Osteocyte (in vitro differentiated cells): ENCODE data around the gene EPHB1. TPM values are rescaled to one million over a fixed set of nuclear protein-coding genes. Genes with fewer than 3 reads are reported as not detected.

Experiments used
- DNase-seq: peaks from one replicate; pipeline ENCODE4 v3.0.0; 2021; ENCODE audit warnings: mixed read lengths; ENCODE audit not compliant: unreplicated experiment; ENCODE audit errors: extremely low spot score
- H3K27ac Mint-ChIP-seq: one replicate; pipeline ENCODE4 v1.8.0; 2021; ENCODE audit warnings: mild to moderate bottlenecking, mixed read lengths; ENCODE audit not compliant: unreplicated experiment
- H3K27me3 Mint-ChIP-seq: one replicate; pipeline ENCODE4 v1.8.0; 2021; ENCODE audit warnings: mixed read lengths; ENCODE audit not compliant: unreplicated experiment
- H3K36me3 Mint-ChIP-seq: one replicate; pipeline ENCODE4 v1.8.0; 2021; ENCODE audit warnings: mixed read lengths; ENCODE audit not compliant: unreplicated experiment
- H3K4me1 Mint-ChIP-seq: one replicate; pipeline ENCODE4 v1.8.0; 2021; ENCODE audit warnings: mixed read lengths; ENCODE audit not compliant: unreplicated experiment
- H3K4me3 Mint-ChIP-seq: one replicate; pipeline ENCODE4 v1.8.0; 2021; ENCODE audit warnings: mild to moderate bottlenecking, moderate library complexity, mixed read lengths; ENCODE audit not compliant: unreplicated experiment
- H3K9me3 Mint-ChIP-seq: one replicate; pipeline ENCODE4 v1.8.0; 2021; ENCODE audit warnings: mixed read lengths; ENCODE audit not compliant: unreplicated experiment
- CTCF ChIP-seq: fragments of 200-600 bp; sonication (generic); IDR thresholded peaks from 2 replicates; pipeline ENCODE4 v1.5.0; 2021; ENCODE audit warnings: antibody characterized with exemption, mild to moderate bottlenecking, moderate library complexity
- total RNA-seq: library from RNA; stranded (reverse); gene quantifications from 2 replicates; pipeline ENCODE4 v1.2.1, GENCODE V29; 2021

The EPHB1 gene
- total RNA-seq, 1 donor from 2014 or later, result 0.75 TPM

- Mint-ChIP-seq H3K36me3 (no peaks in the 10 kb centered on the region), H3K27ac (no peak overlapping the region), H3K27me3 (no peaks in the 10 kb centered on the region), H3K4me3 (no peak overlapping the region), H3K4me1 (no peaks in the 10 kb centered on the region), H3K9me3 (no peaks in the 10 kb centered on the region)
- no peak for DNase-seq
- TF ChIP-seq CTCF, result no peak
Measured at GRCh38 chr3:134854254-134854653, 59.2 kb downstream of the EPHB1 start.

GRCh38 chr3:134857356-134857755 lies 62.3 kb downstream of the EPHB1 start:
- no peaks in the 10 kb centered on the region for H3K9me3 Mint-ChIP-seq
- H3K36me3 Mint-ChIP-seq, result no peaks in the 10 kb centered on the region
- no peak overlapping the region for H3K27ac Mint-ChIP-seq
- no peaks in the 10 kb centered on the region for H3K27me3 Mint-ChIP-seq
- no peak for TF ChIP-seq CTCF
- DNase-seq, result no peak
- no peak overlapping the region for H3K4me3 Mint-ChIP-seq
- H3K4me1 Mint-ChIP-seq, result no peaks in the 10 kb centered on the region

- no peaks in the 10 kb centered on the region for H3K9me3 Mint-ChIP-seq
- TF ChIP-seq CTCF, result no peak
- H3K27me3 Mint-ChIP-seq, result no peaks in the 10 kb centered on the region
- no peaks in the 10 kb centered on the region for H3K36me3 Mint-ChIP-seq
- H3K4me1 Mint-ChIP-seq, result no peaks in the 10 kb centered on the region
- H3K4me3 Mint-ChIP-seq, result no peak overlapping the region
- no peak for DNase-seq
- no peak overlapping the region for H3K27ac Mint-ChIP-seq
Measured at GRCh38 chr3:134857776-134858362, 62.8 kb downstream of the EPHB1 start.

- TF ChIP-seq CTCF, result no peak
- no peak for DNase-seq
- no peaks in the 10 kb centered on the region for H3K4me1 Mint-ChIP-seq
- H3K36me3 Mint-ChIP-seq, result no peaks in the 10 kb centered on the region
- H3K4me3 Mint-ChIP-seq, result no peak overlapping the region
- H3K9me3 Mint-ChIP-seq, result no peaks in the 10 kb centered on the region
- H3K27me3 Mint-ChIP-seq, result no peaks in the 10 kb centered on the region
- H3K27ac Mint-ChIP-seq, result no peak overlapping the region
Measured at GRCh38 chr3:134858441-134859035, 63.5 kb downstream of the EPHB1 start.

- no peak overlapping the region for H3K4me3 Mint-ChIP-seq
- no peaks in the 10 kb centered on the region for H3K9me3 Mint-ChIP-seq
- no peaks in the 10 kb centered on the region for H3K4me1 Mint-ChIP-seq
- no peak for TF ChIP-seq CTCF
- H3K36me3 Mint-ChIP-seq, result no peaks in the 10 kb centered on the region
- no peak overlapping the region for H3K27ac Mint-ChIP-seq
- H3K27me3 Mint-ChIP-seq, result no peaks in the 10 kb centered on the region
- DNase-seq, result no peak
Measured at GRCh38 chr3:134859341-134859740, 64.3 kb downstream of the EPHB1 start.
